OCI-LY1 (cell line): ENCODE measurements around the gene PCDHA1.

Experiments
- H2AFZ ChIP-seq: fragments of 200-600 bp; sonication (generic), shearing (Covaris generic); 2 replicates; pipeline ENCODE4 v1.6.0; 2014; ENCODE audit warnings: antibody characterized with exemption, mild to moderate bottlenecking, low read length
- H3F3A ChIP-seq: fragments of 200-600 bp; sonication (generic), shearing (Covaris generic); 2 replicates; pipeline ENCODE4 v1.6.0; 2014; ENCODE audit warnings: mild to moderate bottlenecking, antibody characterized with exemption, low read length, moderate library complexity; ENCODE audit not compliant: insufficient read depth
- H3K27ac ChIP-seq: fragments of 200-600 bp; sonication (generic); 2 replicates; pipeline ENCODE4 v1.5.1; 2014; ENCODE audit warnings: low read length, mixed run types, mild to moderate bottlenecking, low read depth; ENCODE audit not compliant: poor library complexity, severe bottlenecking
- H3K27me3 ChIP-seq: fragments of 200-600 bp; sonication (generic); 2 replicates; pipeline ENCODE4 v1.6.0; 2014; ENCODE audit warnings: antibody characterized with exemption, mild to moderate bottlenecking, low read length, moderate library complexity; ENCODE audit not compliant: insufficient read depth
- H3K36me3 ChIP-seq: fragments of 200-600 bp; sonication (generic); 2 replicates; pipeline ENCODE4 v1.6.1; 2014; ENCODE audit warnings: mild to moderate bottlenecking, antibody characterized with exemption, low read length, moderate library complexity, mixed read lengths; ENCODE audit not compliant: insufficient read depth
- H3K4me1 ChIP-seq: fragments of 200-600 bp; sonication (generic); 2 replicates; pipeline ENCODE4 v1.5.1; 2014; ENCODE audit warnings: mild to moderate bottlenecking, low read length, moderate library complexity; ENCODE audit not compliant: insufficient read depth, severe bottlenecking
- H3K4me2 ChIP-seq: fragments of 200-600 bp; sonication (generic), shearing (Covaris generic); 2 replicates; pipeline ENCODE4 v1.6.1; 2014; ENCODE audit warnings: low read length
- H3K4me3 ChIP-seq: fragments of 200-600 bp; sonication (generic); 2 replicates; pipeline ENCODE4 v1.5.1; 2014; ENCODE audit warnings: low read length, low read depth, mild to moderate bottlenecking, mixed read lengths; ENCODE audit not compliant: poor library complexity, severe bottlenecking
- H3K79me2 ChIP-seq: fragments of 200-600 bp; shearing (Covaris generic); 2 replicates; pipeline ENCODE4 v1.6.1; 2016; ENCODE audit warnings: mixed run types, low read length, mixed read lengths; ENCODE audit not compliant: insufficient read depth
- H3K9ac ChIP-seq: fragments of 200-600 bp; sonication (generic), shearing (Covaris generic); 2 replicates; pipeline ENCODE4 v1.6.1; 2014; ENCODE audit warnings: mild to moderate bottlenecking, low read length, mixed read lengths
- H3K9me2 ChIP-seq: fragments of 200-600 bp; sonication (generic), shearing (Covaris generic); 2 replicates; pipeline ENCODE4 v1.6.1; 2014; ENCODE audit warnings: low read depth, mild to moderate bottlenecking, low read length, mixed read lengths
- H3K9me3 ChIP-seq: fragments of 200-600 bp; shearing (Covaris generic); 2 replicates; pipeline ENCODE4 v1.6.1; 2014; ENCODE audit warnings: low read length, mixed read lengths
- H4K20me1 ChIP-seq: fragments of 200-600 bp; sonication (generic), shearing (Covaris generic); 2 replicates; pipeline ENCODE4 v1.6.0; 2016; ENCODE audit warnings: mild to moderate bottlenecking, low read length; ENCODE audit not compliant: insufficient read depth
- CTCF ChIP-seq: fragments of 200-600 bp; sonication (generic), shearing (Covaris generic); IDR thresholded peaks from 2 replicates; pipeline ENCODE4 v1.5.1; 2017; ENCODE audit warnings: mild to moderate bottlenecking, antibody characterized with exemption, low read length, moderate library complexity, mixed read lengths
- EZH2 ChIP-seq: fragments of 200-600 bp; sonication (generic), shearing (Covaris generic); IDR thresholded peaks from 2 replicates; pipeline ENCODE4 v1.8.0; 2017; ENCODE audit warnings: borderline replicate concordance, mixed run types, mild to moderate bottlenecking, antibody characterized with exemption, low read length, moderate library complexity, mixed read lengths

The PCDHA1 gene

GRCh38 chr5:140785905-140786686 is at the start of gene PCDHA1:
TSS of gene PCDHA1 (plus strand) at chr5:140786140.
- Histone ChIP-seq H3K9me3 (no peaks in the 10 kb centered on the region; the same call in none of the 2 replicates), H3K4me2 (no peak within 1 kb of the TSS), H3K27ac (no peak within 1 kb of the TSS), H3K9me2 (no peaks in the 10 kb centered on the region), H3K36me3 (no peaks in the 10 kb centered on the region), H3K79me2 (no peaks in the 10 kb centered on the region), H4K20me1 (no peaks in the 10 kb centered on the region), H3K4me1 (no peaks in the 10 kb centered on the region), H3K9ac (no peak within 1 kb of the TSS), H3K4me3 (no peak within 1 kb of the TSS), H3F3A (no peaks in the 10 kb centered on the region), H3K27me3 (no peaks in the 10 kb centered on the region), H2AFZ (no peak within 1 kb of the TSS)
- peak; percentile 25; the same call in 1 of the 2 replicates for TF ChIP-seq CTCF
- no peak for TF ChIP-seq EZH2

GRCh38 chr5:140737486-140737885 is 48.5 kb upstream of the PCDHA1 start:
- no peaks in the 10 kb centered on the region for H3K36me3 ChIP-seq
- no peaks in the 10 kb centered on the region for H3K4me1 ChIP-seq
- H3K9me2 ChIP-seq: no peaks in the 10 kb centered on the region
- no peaks in the 10 kb centered on the region for H3K79me2 ChIP-seq
- TF ChIP-seq EZH2 (no peak), CTCF (no peak)
- no peaks in the 10 kb centered on the region for H3K27me3 ChIP-seq
- no peaks in the 10 kb centered on the region; the same call in 1 of the 2 replicates for H3K9me3 ChIP-seq
- H2AFZ ChIP-seq: no peak overlapping the region
- no peak overlapping the region for H3K27ac ChIP-seq
- H4K20me1 ChIP-seq: no peaks in the 10 kb centered on the region
- no peak overlapping the region for H3K9ac ChIP-seq
- no peaks in the 10 kb centered on the region for H3F3A ChIP-seq
- H3K4me3 ChIP-seq: no peak overlapping the region
- no peak overlapping the region for H3K4me2 ChIP-seq

GRCh38 chr5:140741967-140742366 is 44.0 kb upstream of the PCDHA1 start:
- H4K20me1 ChIP-seq: no peaks in the 10 kb centered on the region
- no peak overlapping the region for H3K27ac ChIP-seq
- H3K9me3 ChIP-seq: no peaks in the 10 kb centered on the region
- H3F3A ChIP-seq: no peaks in the 10 kb centered on the region
- no peaks in the 10 kb centered on the region for H3K27me3 ChIP-seq
- H3K4me3 ChIP-seq: no peak overlapping the region
- TF ChIP-seq CTCF (no peak), EZH2 (no peak)
- H3K4me2 ChIP-seq: no peak overlapping the region
- no peaks in the 10 kb centered on the region for H3K4me1 ChIP-seq
- H3K36me3 ChIP-seq: no peaks in the 10 kb centered on the region
- no peak overlapping the region for H2AFZ ChIP-seq
- H3K79me2 ChIP-seq: no peaks in the 10 kb centered on the region
- H3K9me2 ChIP-seq: no peaks in the 10 kb centered on the region
- H3K9ac ChIP-seq: no peak overlapping the region
